A673 (cell line): ENCODE measurements around the gene TMEM220. TPM values are rescaled to one million over a fixed set of nuclear protein-coding genes. Genes with fewer than 3 reads are reported as not detected.

Experiments
- BruUV-seq: library from RNA; stranded (reverse); fragments of 400-500 nt; replicated peaks from 2 replicates; lab custom pipeline; 2021; lab: Mats Ljungman, UMichigan
- CTCF ChIA-PET: fragments of 300-600 bp; sonication (Branson Sonifier 250); formaldehyde crosslinking; loops from one replicate; lab custom pipeline; 2022; ENCODE audit warnings: antibody characterized with exemption; lab: Charles Lee
- POLR2A ChIA-PET: fragments of 300-600 bp; sonication (Branson Sonifier 250); formaldehyde crosslinking; loops from one replicate; lab custom pipeline; 2022; ENCODE audit warnings: antibody characterized with exemption; ENCODE audit not compliant: low non-redundant PET; lab: Charles Lee
- DNase-seq: peaks from one replicate; pipeline ENCODE4 v3.0.0-alpha.2; 2015; ENCODE audit warnings: low spot score
- H3K27ac ChIP-seq: fragments of 200-600 bp; sonication (generic); 2 replicates; pipeline ENCODE4 v1.5.1; 2016; ENCODE audit warnings: mixed run types, low read depth, mild to moderate bottlenecking, mixed read lengths, antibody characterized with exemption, low read length; ENCODE audit not compliant: poor library complexity, severe bottlenecking
- H3K27me3 ChIP-seq: fragments of 200-600 bp; sonication (generic); replicated peaks from 2 replicates; pipeline ENCODE4 v1.6.1; 2017; ENCODE audit warnings: mixed run types, low read depth, mild to moderate bottlenecking, mixed read lengths, antibody characterized with exemption, low read length; ENCODE audit not compliant: insufficient read depth, poor library complexity
- H3K36me3 ChIP-seq: fragments of 200-600 bp; sonication (generic); 2 replicates; pipeline ENCODE4 v1.6.1; 2016; ENCODE audit warnings: mixed run types, mild to moderate bottlenecking, mixed read lengths, antibody characterized with exemption, low read length; ENCODE audit not compliant: insufficient read depth, poor library complexity, severe bottlenecking
- H3K4me1 ChIP-seq: fragments of 200-600 bp; sonication (generic); 2 replicates; pipeline ENCODE4 v1.6.1; 2017; ENCODE audit warnings: mixed run types, mild to moderate bottlenecking, mixed read lengths, antibody characterized with exemption, low read length; ENCODE audit not compliant: insufficient read depth, poor library complexity, severe bottlenecking
- H3K4me3 ChIP-seq: fragments of 200-600 bp; sonication (generic); 2 replicates; pipeline ENCODE4 v1.5.1; 2016; ENCODE audit warnings: low read depth, mixed run types, mild to moderate bottlenecking, mixed read lengths, low read length; ENCODE audit not compliant: poor library complexity, severe bottlenecking
- H3K9me3 ChIP-seq: fragments of 200-600 bp; sonication (generic); 2 replicates; pipeline ENCODE4 v1.6.1; 2016; ENCODE audit warnings: mixed run types, low read depth, mild to moderate bottlenecking, mixed read lengths, antibody characterized with exemption, low read length; ENCODE audit not compliant: poor library complexity, severe bottlenecking
- EZH2 ChIP-seq: fragments of 200-600 bp; sonication (generic); IDR thresholded peaks from 2 replicates; pipeline ENCODE4 v1.6.1; 2017; ENCODE audit warnings: borderline replicate concordance, low read depth, mild to moderate bottlenecking, mixed read lengths, antibody characterized with exemption, low read length; ENCODE audit not compliant: poor library complexity, severe bottlenecking
- intact Hi-C: fragments of 100-400 bp; cut with micrococcal nuclease; formaldehyde crosslinking; loops from one replicate; pipeline ENCODE4 v1.10.0; 2022; ENCODE audit not compliant: unreplicated experiment
- total RNA-seq: library from RNA; stranded (reverse); gene quantifications from 2 replicates; pipeline ENCODE4 v1.2.3, GENCODE V29; 2021
- TF ChIP-seq, protein P1 (sequence below): fragments of 300-800, 200-600 bp; sonication (generic); conservative IDR thresholded peaks from 2 replicates; pipeline ENCODE4 v1.5.1; 2017; ENCODE audit warnings: low read depth, mild to moderate bottlenecking, antibody characterized with exemption, low read length, moderate library complexity, mixed read lengths

TMEM220 gene
- total RNA-seq, 1 experiment from 2014 or later, result 0.11 TPM

DNA sequence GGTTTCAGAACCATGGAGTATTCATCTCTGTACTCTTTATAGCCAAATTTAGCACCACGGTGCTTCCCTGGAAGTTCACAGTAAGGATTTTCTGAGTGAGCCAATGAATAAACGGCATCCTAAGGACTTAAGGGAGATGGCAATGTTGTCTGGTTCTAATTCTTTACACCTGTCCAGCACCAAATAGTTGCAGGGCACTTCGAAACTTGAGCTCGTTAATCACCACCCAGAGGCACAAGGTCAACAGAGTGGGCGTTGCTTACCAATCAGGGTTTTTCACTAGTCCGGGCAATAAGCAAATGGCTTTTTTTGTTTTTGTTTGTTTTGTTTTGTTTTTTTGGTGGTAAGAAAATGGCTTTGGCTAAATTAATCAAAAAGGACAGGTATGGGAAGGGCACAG is 28.2 kb upstream of the TMEM220 start:
- H3K27me3 ChIP-seq, result peaks cover 72% of the 10 kb centered on the region
- no peak overlapping the region for H3K27ac ChIP-seq
- intact Hi-C loops, result no loop called here
- no peaks in the 10 kb centered on the region for H3K36me3 ChIP-seq
- CTCF ChIA-PET, result no interaction called here
- POLR2A ChIA-PET, result no interaction called here
- TF ChIP-seq, protein P1, sequence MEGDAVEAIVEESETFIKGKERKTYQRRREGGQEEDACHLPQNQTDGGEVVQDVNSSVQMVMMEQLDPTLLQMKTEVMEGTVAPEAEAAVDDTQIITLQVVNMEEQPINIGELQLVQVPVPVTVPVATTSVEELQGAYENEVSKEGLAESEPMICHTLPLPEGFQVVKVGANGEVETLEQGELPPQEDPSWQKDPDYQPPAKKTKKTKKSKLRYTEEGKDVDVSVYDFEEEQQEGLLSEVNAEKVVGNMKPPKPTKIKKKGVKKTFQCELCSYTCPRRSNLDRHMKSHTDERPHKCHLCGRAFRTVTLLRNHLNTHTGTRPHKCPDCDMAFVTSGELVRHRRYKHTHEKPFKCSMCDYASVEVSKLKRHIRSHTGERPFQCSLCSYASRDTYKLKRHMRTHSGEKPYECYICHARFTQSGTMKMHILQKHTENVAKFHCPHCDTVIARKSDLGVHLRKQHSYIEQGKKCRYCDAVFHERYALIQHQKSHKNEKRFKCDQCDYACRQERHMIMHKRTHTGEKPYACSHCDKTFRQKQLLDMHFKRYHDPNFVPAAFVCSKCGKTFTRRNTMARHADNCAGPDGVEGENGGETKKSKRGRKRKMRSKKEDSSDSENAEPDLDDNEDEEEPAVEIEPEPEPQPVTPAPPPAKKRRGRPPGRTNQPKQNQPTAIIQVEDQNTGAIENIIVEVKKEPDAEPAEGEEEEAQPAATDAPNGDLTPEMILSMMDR, result no peak
- TF ChIP-seq EZH2, result no peak
- no peaks in the 10 kb centered on the region for H3K9me3 ChIP-seq
- no peaks in the 10 kb centered on the region for H3K4me1 ChIP-seq
- no peak for DNase-seq
- no peak overlapping the region for H3K4me3 ChIP-seq
- BruUV-seq, result no TSS peak

DNA sequence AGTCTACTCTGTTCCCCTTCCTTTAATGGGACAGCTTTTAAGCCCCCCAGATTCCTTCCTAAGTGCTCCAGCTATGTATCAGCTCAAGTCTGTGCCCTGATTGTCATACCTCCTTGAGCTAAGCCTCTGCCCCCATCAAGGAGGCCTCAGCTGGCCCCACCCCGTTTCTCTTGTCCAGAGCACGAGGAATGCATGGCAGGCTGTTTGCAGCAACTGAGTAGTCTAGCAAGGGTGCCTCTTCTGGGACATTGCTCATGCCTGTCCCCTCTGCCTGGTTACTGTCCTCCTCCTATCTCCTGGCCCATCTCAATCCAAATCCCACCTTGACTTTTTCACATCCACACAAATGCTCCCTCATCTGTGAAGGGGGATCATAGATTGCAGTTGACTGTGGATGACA is 27.8 kb upstream of the TMEM220 start:
- intact Hi-C loops, result no loop called here
- no peak overlapping the region for H3K4me3 ChIP-seq
- no peak overlapping the region for H3K27ac ChIP-seq
- ChIA-PET POLR2A (no interaction called here), CTCF (no interaction called here)
- H3K4me1 ChIP-seq, result no peaks in the 10 kb centered on the region
- DNase-seq, result no peak
- H3K27me3 ChIP-seq, result peaks cover 70% of the 10 kb centered on the region
- TF ChIP-seq, protein P1, result no peak
- no peak for TF ChIP-seq EZH2
- H3K9me3 ChIP-seq, result no peaks in the 10 kb centered on the region
- no TSS peak for BruUV-seq
- no peaks in the 10 kb centered on the region for H3K36me3 ChIP-seq

DNA sequence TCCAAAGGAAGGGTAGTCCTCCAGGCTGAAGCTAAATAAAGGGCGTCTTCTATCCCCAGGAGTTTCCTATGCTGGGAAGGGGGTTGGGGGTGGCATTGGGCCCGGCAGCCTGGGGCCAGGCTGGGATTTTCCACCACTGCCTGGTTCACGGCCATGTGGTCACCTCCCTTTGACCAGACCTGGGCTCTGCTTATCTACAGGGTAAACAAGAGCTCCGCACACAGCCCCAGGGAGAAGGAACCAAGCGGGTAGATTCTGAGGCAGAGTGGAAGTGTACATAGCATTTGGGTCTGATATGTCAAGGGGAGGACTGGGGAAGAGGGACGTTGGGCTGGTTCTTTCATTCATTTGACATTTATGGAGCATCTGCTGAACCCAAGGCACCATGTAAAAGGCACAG is 27.2 kb upstream of the TMEM220 start:
- CTCF ChIA-PET, result no interaction called here
- no peak overlapping the region for H3K4me3 ChIP-seq
- H3K9me3 ChIP-seq, result no peaks in the 10 kb centered on the region
- H3K27ac ChIP-seq, result no peak overlapping the region
- TF ChIP-seq, protein P1, result no peak
- no peak for TF ChIP-seq EZH2
- no peak for DNase-seq
- intact Hi-C loops, result no loop called here
- H3K4me1 ChIP-seq, result no peaks in the 10 kb centered on the region
- H3K27me3 ChIP-seq, result peaks cover 64% of the 10 kb centered on the region
- no peaks in the 10 kb centered on the region for H3K36me3 ChIP-seq
- BruUV-seq, result no TSS peak
- POLR2A ChIA-PET, result no interaction called here
